ENCODE data around the gene TRIM41.

DNA sequence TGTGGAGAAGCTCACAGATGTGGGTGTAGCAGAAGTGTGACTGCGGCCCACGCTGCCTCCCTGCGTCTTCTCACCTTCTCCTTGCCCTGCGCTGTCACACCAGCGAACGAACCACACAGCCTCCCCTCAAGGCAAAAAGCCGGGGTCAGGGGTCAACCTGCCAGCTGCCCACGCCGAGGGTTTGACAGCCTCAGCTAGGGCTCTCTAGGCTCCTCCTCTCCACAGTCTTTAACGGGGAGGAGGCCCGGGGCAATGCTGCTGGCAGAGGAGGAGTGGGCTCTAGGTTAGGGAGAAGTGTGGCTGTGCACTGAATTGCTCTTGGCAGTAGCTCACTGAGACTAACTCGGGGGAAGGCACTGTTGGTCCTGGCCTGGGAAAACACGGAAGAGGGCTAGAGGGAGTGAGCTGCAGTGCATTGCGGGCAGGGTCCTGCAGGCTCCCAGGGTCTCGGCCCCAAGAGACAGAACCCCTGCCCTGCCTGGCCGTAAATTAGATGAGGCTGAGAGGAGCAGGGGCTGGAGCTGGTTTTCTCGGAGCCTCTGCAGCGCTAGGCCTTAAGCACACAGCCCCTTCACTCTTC, 42.1 kb downstream of the TRIM41 start:
- TF ChIP-seq, protein P1, sequence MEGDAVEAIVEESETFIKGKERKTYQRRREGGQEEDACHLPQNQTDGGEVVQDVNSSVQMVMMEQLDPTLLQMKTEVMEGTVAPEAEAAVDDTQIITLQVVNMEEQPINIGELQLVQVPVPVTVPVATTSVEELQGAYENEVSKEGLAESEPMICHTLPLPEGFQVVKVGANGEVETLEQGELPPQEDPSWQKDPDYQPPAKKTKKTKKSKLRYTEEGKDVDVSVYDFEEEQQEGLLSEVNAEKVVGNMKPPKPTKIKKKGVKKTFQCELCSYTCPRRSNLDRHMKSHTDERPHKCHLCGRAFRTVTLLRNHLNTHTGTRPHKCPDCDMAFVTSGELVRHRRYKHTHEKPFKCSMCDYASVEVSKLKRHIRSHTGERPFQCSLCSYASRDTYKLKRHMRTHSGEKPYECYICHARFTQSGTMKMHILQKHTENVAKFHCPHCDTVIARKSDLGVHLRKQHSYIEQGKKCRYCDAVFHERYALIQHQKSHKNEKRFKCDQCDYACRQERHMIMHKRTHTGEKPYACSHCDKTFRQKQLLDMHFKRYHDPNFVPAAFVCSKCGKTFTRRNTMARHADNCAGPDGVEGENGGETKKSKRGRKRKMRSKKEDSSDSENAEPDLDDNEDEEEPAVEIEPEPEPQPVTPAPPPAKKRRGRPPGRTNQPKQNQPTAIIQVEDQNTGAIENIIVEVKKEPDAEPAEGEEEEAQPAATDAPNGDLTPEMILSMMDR (IDR thresholded peaks at IDR 0.05; ENCODE audit: poor library complexity) = no peak
- TF ChIP-seq EZH2phosphoT487 (IDR thresholded peaks at IDR 0.05; ENCODE audit: low read depth, severe bottlenecking, unreplicated experiment) = no peak
